ENCODE data around the gene FBXO4. TPM values are rescaled to one million over a fixed set of nuclear protein-coding genes. Genes with fewer than 3 reads are reported as not detected.

Gene FBXO4
- total and polyA plus RNA-seq, 2 experiments from 2014 or later: 0.63 to 0.74 TPM

GRCh38 chr5:41908374-41909079, 16.6 kb upstream of the FBXO4 start (continued):
- TF ChIP-seq, protein P1, sequence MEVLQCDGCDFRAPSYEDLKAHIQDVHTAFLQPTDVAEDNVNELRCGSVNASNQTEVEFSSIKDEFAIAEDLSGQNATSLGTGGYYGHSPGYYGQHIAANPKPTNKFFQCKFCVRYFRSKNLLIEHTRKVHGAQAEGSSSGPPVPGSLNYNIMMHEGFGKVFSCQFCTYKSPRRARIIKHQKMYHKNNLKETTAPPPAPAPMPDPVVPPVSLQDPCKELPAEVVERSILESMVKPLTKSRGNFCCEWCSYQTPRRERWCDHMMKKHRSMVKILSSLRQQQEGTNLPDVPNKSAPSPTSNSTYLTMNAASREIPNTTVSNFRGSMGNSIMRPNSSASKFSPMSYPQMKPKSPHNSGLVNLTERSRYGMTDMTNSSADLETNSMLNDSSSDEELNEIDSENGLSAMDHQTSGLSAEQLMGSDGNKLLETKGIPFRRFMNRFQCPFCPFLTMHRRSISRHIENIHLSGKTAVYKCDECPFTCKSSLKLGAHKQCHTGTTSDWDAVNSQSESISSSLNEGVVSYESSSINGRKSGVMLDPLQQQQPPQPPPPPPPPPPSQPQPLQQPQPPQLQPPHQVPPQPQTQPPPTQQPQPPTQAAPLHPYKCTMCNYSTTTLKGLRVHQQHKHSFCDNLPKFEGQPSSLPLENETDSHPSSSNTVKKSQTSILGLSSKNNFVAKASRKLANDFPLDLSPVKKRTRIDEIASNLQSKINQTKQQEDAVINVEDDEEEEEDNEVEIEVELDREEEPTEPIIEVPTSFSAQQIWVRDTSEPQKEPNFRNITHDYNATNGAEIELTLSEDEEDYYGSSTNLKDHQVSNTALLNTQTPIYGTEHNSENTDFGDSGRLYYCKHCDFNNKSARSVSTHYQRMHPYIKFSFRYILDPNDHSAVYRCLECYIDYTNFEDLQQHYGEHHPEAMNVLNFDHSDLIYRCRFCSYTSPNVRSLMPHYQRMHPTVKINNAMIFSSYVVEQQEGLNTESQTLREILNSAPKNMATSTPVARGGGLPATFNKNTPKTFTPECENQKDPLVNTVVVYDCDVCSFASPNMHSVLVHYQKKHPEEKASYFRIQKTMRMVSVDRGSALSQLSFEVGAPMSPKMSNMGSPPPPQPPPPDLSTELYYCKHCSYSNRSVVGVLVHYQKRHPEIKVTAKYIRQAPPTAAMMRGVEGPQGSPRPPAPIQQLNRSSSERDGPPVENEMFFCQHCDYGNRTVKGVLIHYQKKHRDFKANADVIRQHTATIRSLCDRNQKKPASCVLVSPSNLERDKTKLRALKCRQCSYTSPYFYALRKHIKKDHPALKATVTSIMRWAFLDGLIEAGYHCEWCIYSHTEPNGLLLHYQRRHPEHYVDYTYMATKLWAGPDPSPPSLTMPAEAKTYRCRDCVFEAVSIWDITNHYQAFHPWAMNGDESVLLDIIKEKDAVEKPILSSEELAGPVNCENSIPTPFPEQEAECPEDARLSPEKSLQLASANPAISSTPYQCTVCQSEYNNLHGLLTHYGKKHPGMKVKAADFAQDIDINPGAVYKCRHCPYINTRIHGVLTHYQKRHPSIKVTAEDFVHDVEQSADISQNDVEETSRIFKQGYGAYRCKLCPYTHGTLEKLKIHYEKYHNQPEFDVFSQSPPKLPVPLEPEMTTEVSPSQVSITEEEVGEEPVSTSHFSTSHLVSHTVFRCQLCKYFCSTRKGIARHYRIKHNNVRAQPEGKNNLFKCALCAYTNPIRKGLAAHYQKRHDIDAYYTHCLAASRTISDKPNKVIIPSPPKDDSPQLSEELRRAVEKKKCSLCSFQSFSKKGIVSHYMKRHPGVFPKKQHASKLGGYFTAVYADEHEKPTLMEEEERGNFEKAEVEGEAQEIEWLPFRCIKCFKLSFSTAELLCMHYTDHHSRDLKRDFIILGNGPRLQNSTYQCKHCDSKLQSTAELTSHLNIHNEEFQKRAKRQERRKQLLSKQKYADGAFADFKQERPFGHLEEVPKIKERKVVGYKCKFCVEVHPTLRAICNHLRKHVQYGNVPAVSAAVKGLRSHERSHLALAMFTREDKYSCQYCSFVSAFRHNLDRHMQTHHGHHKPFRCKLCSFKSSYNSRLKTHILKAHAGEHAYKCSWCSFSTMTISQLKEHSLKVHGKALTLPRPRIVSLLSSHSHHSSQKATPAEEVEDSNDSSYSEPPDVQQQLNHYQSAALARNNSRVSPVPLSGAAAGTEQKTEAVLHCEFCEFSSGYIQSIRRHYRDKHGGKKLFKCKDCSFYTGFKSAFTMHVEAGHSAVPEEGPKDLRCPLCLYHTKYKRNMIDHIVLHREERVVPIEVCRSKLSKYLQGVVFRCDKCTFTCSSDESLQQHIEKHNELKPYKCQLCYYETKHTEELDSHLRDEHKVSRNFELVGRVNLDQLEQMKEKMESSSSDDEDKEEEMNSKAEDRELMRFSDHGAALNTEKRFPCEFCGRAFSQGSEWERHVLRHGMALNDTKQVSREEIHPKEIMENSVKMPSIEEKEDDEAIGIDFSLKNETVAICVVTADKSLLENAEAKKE (CRISPR knock-in tag; IDR thresholded peaks at IDR 0.05): no peak
- no peak for TF ChIP-seq EZH2phosphoT487 (IDR thresholded peaks at IDR 0.05; ENCODE audit: unreplicated experiment)
- TF ChIP-seq EZH2 (IDR thresholded peaks at IDR 0.05; ENCODE audit: low read depth, unreplicated experiment): no peak

DNA sequence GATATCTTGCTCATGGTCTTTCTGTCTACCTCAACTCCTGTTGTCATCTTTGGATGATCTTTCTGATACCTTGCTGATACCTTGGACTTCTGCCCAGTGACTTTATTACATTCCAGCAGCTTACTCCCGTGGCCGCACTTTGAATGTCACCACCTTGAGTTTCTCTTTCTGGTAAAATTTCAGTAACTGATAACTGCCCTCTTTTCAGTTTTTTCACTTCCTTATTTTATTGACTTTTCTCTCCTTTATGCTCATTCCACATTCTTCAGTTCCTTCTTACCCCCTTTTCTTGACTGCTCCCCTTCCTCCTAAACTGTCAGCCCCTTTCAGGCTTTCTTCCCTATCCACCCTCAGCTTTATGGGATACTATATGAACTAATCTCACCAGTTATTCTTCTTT, 7.0 kb upstream of the FBXO4 start:
- Histone ChIP-seq H3K27ac (ENCODE audit: low read depth) (no peak overlapping the region), H3F3A (replicated peaks; ENCODE audit: low read depth) (no peaks in the 10 kb centered on the region), H2AFZ (no peak overlapping the region), H3K79me2 (replicated peaks; ENCODE audit: insufficient read depth) (no peaks in the 10 kb centered on the region), H4K20me1 (replicated peaks; ENCODE audit: insufficient read depth) (peaks cover 10% of the 10 kb centered on the region; the same call in 1 of the 2 replicates), H3K4me2 (no peak overlapping the region), H3K4me3 (no peak overlapping the region), H3K4me1 (ENCODE audit: insufficient read depth) (no peaks in the 10 kb centered on the region; the same call in 1 of the 2 replicates), H3K27me3 (ENCODE audit: insufficient read depth) (no peaks in the 10 kb centered on the region), H3K9me2 (ENCODE audit: insufficient read depth) (no peaks in the 10 kb centered on the region), H3K36me3 (ENCODE audit: insufficient read depth) (peaks cover 20% of the 10 kb centered on the region; the same call in 1 of the 2 replicates)
- DNase-seq (ENCODE audit: low spot score): no peak
- Mint-ChIP-seq H3K27me3 (ENCODE audit: insufficient read depth, low read depth, poor library complexity) (no peaks in the 10 kb centered on the region), H3K9me3 (no peaks in the 10 kb centered on the region), H3K4me3 (no peak overlapping the region), H3K4me1 (peaks cover 6% of the 10 kb centered on the region; the same call in 2 of the 3 replicates), H3K36me3 (ENCODE audit: low read depth) (peaks cover 47% of the 10 kb centered on the region), H3K27ac (no peak overlapping the region)
- ATAC-seq: no peak
- TF ChIP-seq EZH2phosphoT487 (IDR thresholded peaks at IDR 0.05; ENCODE audit: unreplicated experiment) (no peak), CREB1 (CRISPR knock-in tag; IDR thresholded peaks at IDR 0.05; ENCODE audit: low read depth) (no peak), JUNB (IDR thresholded peaks at IDR 0.05; ENCODE audit: unreplicated experiment) (no peak)

All from GM23338 (cell line).